ENCODE measurements around the gene UBR2.

The UBR2 gene

GRCh38 chr6:42735976-42736375, 172.1 kb downstream of the UBR2 start:
- no peak for FAIRE-seq

- no peak for FAIRE-seq
These were observed 176.9 kb downstream of the UBR2 start for GRCh38 chr6:42740725-42741124.

- no peak for FAIRE-seq
These were observed 178.5 kb downstream of the UBR2 start for GRCh38 chr6:42742116-42742894.
